ENCODE measurements around the gene FGGY. TPM values are rescaled to one million over a fixed set of nuclear protein-coding genes. Genes with fewer than 3 reads are reported as not detected.

FGGY gene
- total RNA-seq, 1 experiment from 2014 or later = 14.6 TPM

- H4K20me1 ChIP-seq (ENCODE audit: control insufficient read depth, insufficient read depth, insufficient read length) = no peaks in the 10 kb centered on the region
- no peak overlapping the region for H4K8ac ChIP-seq (replicated peaks; ENCODE audit: insufficient read length, low read depth, low read length)
- Mint-ChIP-seq H3K4me3 (no peak overlapping the region), H3K27me3 (ENCODE audit: low read depth) (no peaks in the 10 kb centered on the region), H3K4me1 (no peaks in the 10 kb centered on the region), H3K9me3 (peaks cover 1 to 6% of the 10 kb centered on the region in 2 experiments; a peak in 4 of 5 replicates), H3K27ac (no peak overlapping the region), H3K36me3 (ENCODE audit: insufficient read depth in 1 of 3, low read depth in 3 of 3) (peaks cover 0 to 7% (median 5%) of the 10 kb centered on the region in 3 experiments; a peak in 4 of 7 replicates)
- no peaks in the 10 kb centered on the region for H3K79me1 ChIP-seq (ENCODE audit: insufficient read depth, low read depth, low read length, poor library complexity, severe bottlenecking)
- H2BK20ac ChIP-seq (ENCODE audit: low read depth, low read length, poor library complexity, severe bottlenecking) = no peak overlapping the region
- H3K23me2 ChIP-seq (ENCODE audit: insufficient read length, low read depth, low read length, poor library complexity, severe bottlenecking) = no peaks in the 10 kb centered on the region
- H3K9ac ChIP-seq (ENCODE audit: extremely low read depth, insufficient read length, low read length) = no peak overlapping the region
- H3K79me2 ChIP-seq (ENCODE audit: insufficient read depth, low read length) = no peaks in the 10 kb centered on the region
- no peak overlapping the region for H2BK120ac ChIP-seq (ENCODE audit: low read depth, low read length, poor library complexity, severe bottlenecking)
- H2AFZ ChIP-seq (ENCODE audit: low read length) = no peak overlapping the region
- no peak overlapping the region for H3K4ac ChIP-seq (ENCODE audit: low read depth, low read length)
- no CpG with 5 or more reads among the region's 1 CpG for WGBS (ENCODE audit: extremely low coverage, insufficient read length, low lambda C conversion rate)
- H4K91ac ChIP-seq (ENCODE audit: insufficient read length, low read depth, low read length) = no peak overlapping the region
- H3K4me1 ChIP-seq (ENCODE audit: insufficient read depth, low read length) = no peaks in the 10 kb centered on the region
- H3T11ph ChIP-seq (ENCODE audit: low read length) = no peak overlapping the region
- no peak for TF ChIP-seq CTCF (conservative IDR thresholded peaks at IDR 0.05)
- DNase-seq = no peak
- no peak overlapping the region for H3K4me2 ChIP-seq (ENCODE audit: insufficient read depth, insufficient read length, low read length)
- H3K9me3 ChIP-seq (ENCODE audit: control insufficient read depth, low read depth, low read length) = no peaks in the 10 kb centered on the region
- H3K27ac ChIP-seq (ENCODE audit: insufficient read length, low read depth, low read length) = no peak overlapping the region
- no peak overlapping the region for H2BK5ac ChIP-seq (ENCODE audit: insufficient read length, low read length)
- no peak overlapping the region for H4K5ac ChIP-seq (ENCODE audit: insufficient read length, low read depth, low read length)
- no peak overlapping the region for H2BK15ac ChIP-seq (ENCODE audit: low read depth, low read length)
- no peak overlapping the region for H3K14ac ChIP-seq (ENCODE audit: insufficient read depth, low read length)
- H3K18ac ChIP-seq (ENCODE audit: insufficient read length, low read depth, low read length) = no peak overlapping the region
- H2AK5ac ChIP-seq (ENCODE audit: insufficient read length, low read length) = no peak overlapping the region
- H3K23ac ChIP-seq (ENCODE audit: insufficient read length, low read depth, low read length) = no peak overlapping the region
- H2BK12ac ChIP-seq (ENCODE audit: insufficient read length, low read depth, low read length) = no peak overlapping the region
- H3K56ac ChIP-seq (ENCODE audit: insufficient read length, low read depth, low read length) = no peak overlapping the region
- H3K27me3 ChIP-seq (ENCODE audit: insufficient read depth, low read length) = no peaks in the 10 kb centered on the region
Measured at GRCh38 chr1:59579222-59579621, 282.3 kb downstream of the FGGY start.
